ENCODE results near the gene HPD. TPM values are rescaled to one million over a fixed set of nuclear protein-coding genes. Genes with fewer than 3 reads are reported as not detected.

HPD gene
- total RNA-seq, result 1 to 10 TPM; 1.2 to 6.8 TPM

DNA sequence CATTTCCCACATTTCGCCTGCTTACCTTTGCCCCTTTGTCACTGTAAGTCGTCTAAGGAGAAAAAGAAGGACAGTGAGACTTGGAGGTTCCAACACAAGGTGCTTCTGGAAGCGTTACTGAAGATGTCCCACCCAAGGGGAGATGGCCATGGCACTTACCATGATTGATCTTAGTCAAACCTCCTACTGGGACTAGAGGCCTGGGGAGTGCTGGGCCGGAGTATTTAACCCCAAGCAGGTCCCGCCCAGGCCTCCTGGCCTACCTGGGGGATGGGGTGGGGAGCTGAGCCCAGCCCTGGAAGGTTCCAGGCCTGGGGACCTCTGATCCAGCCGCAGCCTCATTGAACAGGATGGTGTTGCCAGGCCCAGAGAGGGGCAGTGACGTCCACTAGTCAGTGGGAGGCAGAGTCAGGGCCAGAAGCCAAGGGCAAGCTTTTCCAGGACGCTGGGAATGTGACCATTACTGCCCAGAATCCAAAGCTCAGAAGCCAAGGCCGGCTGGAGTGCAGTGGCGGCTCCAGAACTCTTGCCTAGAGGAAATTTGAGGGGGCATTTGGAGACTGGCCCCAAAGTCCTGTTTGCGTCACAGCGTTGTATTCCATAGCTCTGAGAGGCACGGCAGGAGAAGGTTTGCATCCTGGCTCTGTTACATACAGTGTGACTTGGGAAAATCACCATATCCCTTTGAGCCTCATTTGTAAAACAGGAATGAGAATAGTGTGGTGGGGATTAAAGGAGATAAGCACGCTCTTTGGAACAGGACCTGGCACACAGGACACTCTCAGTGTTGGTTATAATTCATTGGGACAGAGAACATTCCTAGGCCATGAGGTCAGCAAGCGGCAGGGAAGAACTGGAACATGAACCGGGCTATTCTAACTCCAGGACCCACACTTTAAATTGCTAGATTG is at the start of gene HPD:
TSS of gene HPD (minus strand) at position 198 of the 911 bp plus-strand sequence. CDS start at position 162, 36 bp downstream.
- Histone ChIP-seq H3K27me3 (replicated peaks; ENCODE audit: insufficient read depth) (no peaks in the 10 kb centered on the region), H3K9me3 (no peaks in the 10 kb centered on the region), H3K4me1 (ENCODE audit: control insufficient read depth in 1 of 2, low read depth in 2 of 2) (peaks cover 25 to 55% of the 10 kb centered on the region in 2 donors), H3K36me3 (no peaks in the 10 kb centered on the region), H3K4me3 (peak within 1 kb of the TSS; percentile 62), H3K27ac (peak within 1 kb of the TSS; percentile 95 to 100)
- DNase-seq (ENCODE audit: low spot score) (peak; percentile 57), ATAC-seq (ENCODE audit: insufficient number of reproducible peaks, low FRiP score, low read depth) (peak; percentile 91)
- TF ChIP-seq, protein P1, sequence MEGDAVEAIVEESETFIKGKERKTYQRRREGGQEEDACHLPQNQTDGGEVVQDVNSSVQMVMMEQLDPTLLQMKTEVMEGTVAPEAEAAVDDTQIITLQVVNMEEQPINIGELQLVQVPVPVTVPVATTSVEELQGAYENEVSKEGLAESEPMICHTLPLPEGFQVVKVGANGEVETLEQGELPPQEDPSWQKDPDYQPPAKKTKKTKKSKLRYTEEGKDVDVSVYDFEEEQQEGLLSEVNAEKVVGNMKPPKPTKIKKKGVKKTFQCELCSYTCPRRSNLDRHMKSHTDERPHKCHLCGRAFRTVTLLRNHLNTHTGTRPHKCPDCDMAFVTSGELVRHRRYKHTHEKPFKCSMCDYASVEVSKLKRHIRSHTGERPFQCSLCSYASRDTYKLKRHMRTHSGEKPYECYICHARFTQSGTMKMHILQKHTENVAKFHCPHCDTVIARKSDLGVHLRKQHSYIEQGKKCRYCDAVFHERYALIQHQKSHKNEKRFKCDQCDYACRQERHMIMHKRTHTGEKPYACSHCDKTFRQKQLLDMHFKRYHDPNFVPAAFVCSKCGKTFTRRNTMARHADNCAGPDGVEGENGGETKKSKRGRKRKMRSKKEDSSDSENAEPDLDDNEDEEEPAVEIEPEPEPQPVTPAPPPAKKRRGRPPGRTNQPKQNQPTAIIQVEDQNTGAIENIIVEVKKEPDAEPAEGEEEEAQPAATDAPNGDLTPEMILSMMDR (IDR thresholded peaks at IDR 0.05), result no peak

DNA sequence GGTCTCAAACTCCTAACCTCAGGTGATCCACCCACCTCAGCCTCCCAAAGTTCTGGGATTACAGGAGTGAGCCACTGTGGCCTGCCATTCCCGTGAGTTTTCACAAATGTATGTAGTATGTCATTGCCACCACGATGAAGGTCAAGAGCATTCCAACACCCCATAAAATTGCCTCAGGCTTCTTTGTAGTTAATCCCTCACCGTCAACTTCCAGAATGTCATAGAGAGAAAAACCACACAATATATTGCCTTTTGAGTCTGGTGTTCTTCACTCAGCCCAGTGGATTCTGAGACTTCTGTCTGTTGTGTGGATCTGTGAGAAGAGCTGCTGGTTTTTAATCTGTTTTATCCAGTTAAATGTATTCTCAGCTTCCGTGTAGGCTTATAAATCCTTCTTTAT is 47.1 kb upstream of the HPD start:
- Histone ChIP-seq H3K27ac (no peak overlapping the region), H3K4me1 (ENCODE audit: control insufficient read depth in 1 of 2, low read depth in 2 of 2) (no peaks in the 10 kb centered on the region), H3K27me3 (replicated peaks; ENCODE audit: insufficient read depth) (no peaks in the 10 kb centered on the region), H3K4me3 (no peak overlapping the region), H3K36me3 (peaks cover 51% of the 10 kb centered on the region), H3K9me3 (no peaks in the 10 kb centered on the region)
- no peak for ATAC-seq (ENCODE audit: insufficient number of reproducible peaks, low FRiP score, low read depth)
- TF ChIP-seq, protein P1 (IDR thresholded peaks at IDR 0.05), result no peak
- DNase-seq (ENCODE audit: low spot score), result no peak

DNA sequence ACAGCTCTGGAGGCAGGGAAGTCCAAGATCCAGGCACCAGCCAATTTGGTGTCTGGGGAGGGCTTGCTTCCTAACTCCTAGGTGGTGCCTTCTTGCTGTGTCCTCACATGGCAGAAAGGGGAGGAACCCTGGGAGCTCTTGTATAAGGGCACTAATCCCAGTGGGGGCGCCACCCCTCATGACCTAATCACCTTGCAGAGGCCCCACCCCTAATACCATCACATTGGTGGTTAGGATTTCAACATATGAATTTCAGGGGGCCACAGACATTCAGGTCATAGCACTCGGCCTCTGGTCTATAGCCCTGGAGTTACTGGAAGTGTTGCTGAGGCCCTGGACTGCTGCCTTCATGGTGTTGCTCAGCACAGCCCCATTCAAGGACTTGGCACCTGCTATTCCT is 44.5 kb upstream of the HPD start:
- Histone ChIP-seq H3K4me1 (ENCODE audit: control insufficient read depth in 1 of 2, low read depth in 2 of 2) (no peaks in the 10 kb centered on the region), H3K27ac (no peak overlapping the region), H3K36me3 (peaks cover 56% of the 10 kb centered on the region), H3K4me3 (no peak overlapping the region), H3K9me3 (no peaks in the 10 kb centered on the region), H3K27me3 (replicated peaks; ENCODE audit: insufficient read depth) (no peaks in the 10 kb centered on the region)
- DNase-seq (ENCODE audit: low spot score), result no peak
- TF ChIP-seq, protein P1 (IDR thresholded peaks at IDR 0.05), result no peak
- ATAC-seq (ENCODE audit: insufficient number of reproducible peaks, low FRiP score, low read depth), result no peak

DNA sequence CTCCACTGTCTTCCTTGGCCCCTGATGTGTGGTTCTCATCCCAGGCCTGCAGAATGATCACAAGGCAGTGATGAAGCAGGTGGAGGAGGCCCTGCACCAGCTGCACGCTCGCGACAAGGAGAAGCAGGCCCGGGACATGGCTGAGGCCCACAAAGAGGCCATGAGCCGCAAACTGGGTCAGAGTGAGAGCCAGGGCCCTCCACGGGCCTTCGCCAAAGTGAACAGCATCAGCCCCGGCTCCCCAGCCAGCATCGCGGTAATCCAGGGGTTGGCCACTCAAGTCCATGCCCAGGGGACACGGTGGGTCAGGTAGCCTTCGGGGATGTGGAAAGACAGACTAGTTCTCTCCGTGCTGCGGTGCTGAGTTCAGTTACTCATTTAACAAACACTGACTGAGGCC is 40.9 kb upstream of the HPD start:
- peaks cover 64% of the 10 kb centered on the region for H3K36me3 ChIP-seq
- H3K27me3 ChIP-seq (replicated peaks; ENCODE audit: insufficient read depth), result no peaks in the 10 kb centered on the region
- H3K4me1 ChIP-seq (ENCODE audit: control insufficient read depth in 1 of 2, low read depth in 2 of 2), result peaks cover 0 to under 1% of the 10 kb centered on the region in 2 donors
- H3K4me3 ChIP-seq, result no peak overlapping the region
- DNase-seq (ENCODE audit: low spot score), result no peak
- TF ChIP-seq, protein P1 (IDR thresholded peaks at IDR 0.05), result no peak
- no peak overlapping the region for H3K27ac ChIP-seq
- no peaks in the 10 kb centered on the region for H3K9me3 ChIP-seq
- ATAC-seq (ENCODE audit: insufficient number of reproducible peaks, low FRiP score, low read depth), result no peak

DNA sequence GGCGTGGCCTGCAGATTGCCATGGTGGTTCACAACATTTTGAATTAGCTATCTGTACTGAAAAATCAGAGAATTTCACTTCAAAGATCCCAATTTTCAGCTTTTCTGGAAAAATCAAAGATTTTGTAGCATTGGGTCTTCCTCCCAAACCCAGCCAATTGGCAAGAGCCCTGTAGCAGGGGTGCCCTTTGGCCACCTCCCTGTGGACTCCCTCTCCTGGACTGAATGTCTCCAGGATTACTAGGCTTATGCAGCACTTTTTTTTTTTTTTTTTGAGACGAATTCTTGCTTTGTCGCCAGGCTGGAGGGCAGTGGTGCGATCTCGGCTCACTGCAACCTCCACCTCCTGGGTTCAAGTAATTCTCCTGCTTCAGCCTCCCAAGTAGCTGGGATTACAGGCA is 39.6 kb upstream of the HPD start:
- Histone ChIP-seq H3K27ac (no peak overlapping the region), H3K9me3 (no peaks in the 10 kb centered on the region), H3K27me3 (replicated peaks; ENCODE audit: insufficient read depth) (no peaks in the 10 kb centered on the region), H3K4me3 (no peak overlapping the region), H3K36me3 (peaks cover 63% of the 10 kb centered on the region), H3K4me1 (ENCODE audit: control insufficient read depth in 1 of 2, low read depth in 2 of 2) (peaks cover 9 to 14% of the 10 kb centered on the region in 2 donors)
- TF ChIP-seq, protein P1 (IDR thresholded peaks at IDR 0.05), result no peak
- DNase-seq (ENCODE audit: low spot score) (no peak), ATAC-seq (ENCODE audit: insufficient number of reproducible peaks, low FRiP score, low read depth) (no peak)
